ENCODE data around the gene LTBP4.
"Not testable (repeated sequence)": the region's sequence is repeated elsewhere in the genome, so short reads cannot be mapped to it uniquely, and the experiment has no call there.

Gene LTBP4, protein sequence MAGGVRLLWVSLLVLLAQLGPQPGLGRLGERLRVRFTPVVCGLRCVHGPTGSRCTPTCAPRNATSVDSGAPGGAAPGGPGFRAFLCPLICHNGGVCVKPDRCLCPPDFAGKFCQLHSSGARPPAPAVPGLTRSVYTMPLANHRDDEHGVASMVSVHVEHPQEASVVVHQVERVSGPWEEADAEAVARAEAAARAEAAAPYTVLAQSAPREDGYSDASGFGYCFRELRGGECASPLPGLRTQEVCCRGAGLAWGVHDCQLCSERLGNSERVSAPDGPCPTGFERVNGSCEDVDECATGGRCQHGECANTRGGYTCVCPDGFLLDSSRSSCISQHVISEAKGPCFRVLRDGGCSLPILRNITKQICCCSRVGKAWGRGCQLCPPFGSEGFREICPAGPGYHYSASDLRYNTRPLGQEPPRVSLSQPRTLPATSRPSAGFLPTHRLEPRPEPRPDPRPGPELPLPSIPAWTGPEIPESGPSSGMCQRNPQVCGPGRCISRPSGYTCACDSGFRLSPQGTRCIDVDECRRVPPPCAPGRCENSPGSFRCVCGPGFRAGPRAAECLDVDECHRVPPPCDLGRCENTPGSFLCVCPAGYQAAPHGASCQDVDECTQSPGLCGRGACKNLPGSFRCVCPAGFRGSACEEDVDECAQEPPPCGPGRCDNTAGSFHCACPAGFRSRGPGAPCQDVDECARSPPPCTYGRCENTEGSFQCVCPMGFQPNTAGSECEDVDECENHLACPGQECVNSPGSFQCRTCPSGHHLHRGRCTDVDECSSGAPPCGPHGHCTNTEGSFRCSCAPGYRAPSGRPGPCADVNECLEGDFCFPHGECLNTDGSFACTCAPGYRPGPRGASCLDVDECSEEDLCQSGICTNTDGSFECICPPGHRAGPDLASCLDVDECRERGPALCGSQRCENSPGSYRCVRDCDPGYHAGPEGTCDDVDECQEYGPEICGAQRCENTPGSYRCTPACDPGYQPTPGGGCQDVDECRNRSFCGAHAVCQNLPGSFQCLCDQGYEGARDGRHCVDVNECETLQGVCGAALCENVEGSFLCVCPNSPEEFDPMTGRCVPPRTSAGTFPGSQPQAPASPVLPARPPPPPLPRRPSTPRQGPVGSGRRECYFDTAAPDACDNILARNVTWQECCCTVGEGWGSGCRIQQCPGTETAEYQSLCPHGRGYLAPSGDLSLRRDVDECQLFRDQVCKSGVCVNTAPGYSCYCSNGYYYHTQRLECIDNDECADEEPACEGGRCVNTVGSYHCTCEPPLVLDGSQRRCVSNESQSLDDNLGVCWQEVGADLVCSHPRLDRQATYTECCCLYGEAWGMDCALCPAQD (N-terminal part only)

DNA sequence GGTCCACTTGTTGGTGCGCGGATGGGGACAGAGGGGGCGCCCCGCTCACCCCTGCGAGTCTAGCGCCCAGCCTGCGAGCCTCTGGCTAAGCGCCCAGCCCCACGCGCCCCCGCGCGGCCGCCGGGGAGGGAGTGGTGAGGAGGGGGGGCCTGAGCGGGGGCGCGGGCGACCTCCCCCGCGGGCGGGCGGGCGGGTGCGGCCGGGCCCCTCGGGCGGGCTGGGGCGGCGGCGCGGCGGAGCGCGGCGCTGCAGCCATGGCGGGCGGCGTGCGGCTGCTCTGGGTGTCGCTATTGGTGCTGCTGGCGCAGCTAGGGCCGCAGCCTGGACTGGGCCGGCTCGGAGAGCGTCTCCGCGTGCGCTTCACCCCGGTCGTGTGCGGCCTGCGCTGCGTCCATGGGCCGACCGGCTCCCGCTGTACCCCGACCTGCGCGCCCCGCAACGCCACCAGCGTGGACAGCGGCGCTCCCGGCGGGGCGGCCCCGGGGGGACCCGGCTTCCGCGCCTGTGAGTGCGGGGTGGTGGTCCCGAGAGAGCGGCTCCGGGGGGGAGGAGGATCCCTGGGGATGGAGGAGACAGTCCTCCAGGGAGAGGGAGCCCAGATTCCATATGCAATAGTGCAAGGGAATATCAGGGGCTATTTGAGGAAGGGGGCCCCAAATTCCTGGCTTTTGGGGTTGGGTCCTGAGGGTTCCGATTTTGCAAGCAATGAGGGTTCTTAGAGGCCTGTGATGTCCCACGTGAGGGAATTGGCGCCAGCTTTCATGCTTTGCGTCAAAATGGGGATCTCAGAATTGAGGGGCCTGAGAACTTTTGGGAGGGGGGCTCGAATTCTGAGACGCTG lies at the start of gene LTBP4:
LTBP4 (plus strand) TSS at position 236 of the 841 bp plus-strand sequence; CDS start at position 255, 19 bp downstream.
- no peak for DNase-seq (ENCODE audit: low read depth in 3 of 3)

DNA sequence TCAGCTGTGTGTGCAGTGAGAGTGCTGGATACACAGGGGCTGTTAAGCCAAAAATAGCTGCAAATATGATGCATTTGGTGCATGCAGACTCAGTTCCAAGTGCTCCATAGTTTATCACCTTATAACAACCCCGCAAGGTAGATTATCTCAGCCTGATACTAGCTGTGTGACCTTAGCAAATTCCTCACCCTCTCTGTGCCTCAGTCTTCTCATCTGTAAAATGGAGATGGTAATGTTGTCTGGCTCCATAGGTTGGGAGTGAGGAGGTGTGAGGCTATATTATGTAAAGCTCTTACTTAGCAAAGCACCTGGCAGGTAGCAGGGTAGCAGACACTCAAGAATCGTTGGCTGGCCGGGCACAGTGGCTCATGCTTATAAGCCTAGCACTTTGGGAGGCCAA lies 48.3 kb upstream of the LTBP4 start:
- DNase-seq (ENCODE audit: low read depth in 3 of 3), result no peak

DNA sequence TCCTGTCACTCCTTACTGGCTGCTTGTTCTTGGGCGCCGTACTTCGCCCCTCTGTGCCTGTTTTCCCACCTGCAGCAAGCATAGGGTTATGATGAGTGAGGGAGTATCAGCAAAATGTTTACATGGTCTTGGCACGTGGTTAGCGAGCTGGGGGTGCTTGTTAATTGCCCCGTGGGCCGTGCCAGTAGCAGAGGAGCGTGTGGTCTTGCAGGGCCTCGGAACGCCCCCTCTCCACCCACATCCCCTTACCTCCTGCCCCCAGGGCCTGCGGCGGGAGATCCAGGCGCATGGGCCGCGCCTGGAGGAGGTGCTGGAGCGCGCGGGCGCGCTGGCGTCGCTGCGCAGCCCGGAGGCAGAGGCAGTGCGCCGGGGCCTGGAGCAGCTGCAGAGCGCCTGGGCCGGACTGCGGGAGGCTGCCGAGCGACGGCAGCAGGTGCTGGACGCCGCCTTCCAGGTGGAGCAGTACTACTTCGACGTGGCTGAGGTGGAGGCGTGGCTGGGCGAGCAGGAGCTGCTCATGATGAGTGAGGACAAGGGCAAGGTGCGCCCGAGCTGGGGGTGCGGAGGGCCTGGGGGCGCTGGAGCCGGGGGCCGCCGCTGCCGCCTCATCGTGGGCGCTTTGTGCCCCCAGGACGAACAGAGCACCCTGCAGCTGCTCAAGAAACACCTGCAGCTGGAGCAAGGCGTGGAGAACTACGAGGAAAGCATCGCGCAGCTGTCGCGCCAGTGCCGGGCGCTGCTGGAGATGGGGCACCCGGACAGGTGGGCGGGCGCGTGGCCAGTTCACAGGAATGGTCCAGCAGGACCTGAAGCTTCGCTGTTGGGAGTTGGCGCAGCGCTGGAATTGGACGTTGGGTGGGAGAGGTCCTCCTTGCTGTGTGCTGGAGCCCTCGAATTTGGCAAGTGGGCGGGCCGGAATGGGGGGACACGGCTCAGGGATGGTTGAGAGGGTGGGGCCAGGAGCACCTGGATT lies 47.0 kb upstream of the LTBP4 start:
- no peak for DNase-seq (ENCODE audit: low read depth in 3 of 3)

DNA sequence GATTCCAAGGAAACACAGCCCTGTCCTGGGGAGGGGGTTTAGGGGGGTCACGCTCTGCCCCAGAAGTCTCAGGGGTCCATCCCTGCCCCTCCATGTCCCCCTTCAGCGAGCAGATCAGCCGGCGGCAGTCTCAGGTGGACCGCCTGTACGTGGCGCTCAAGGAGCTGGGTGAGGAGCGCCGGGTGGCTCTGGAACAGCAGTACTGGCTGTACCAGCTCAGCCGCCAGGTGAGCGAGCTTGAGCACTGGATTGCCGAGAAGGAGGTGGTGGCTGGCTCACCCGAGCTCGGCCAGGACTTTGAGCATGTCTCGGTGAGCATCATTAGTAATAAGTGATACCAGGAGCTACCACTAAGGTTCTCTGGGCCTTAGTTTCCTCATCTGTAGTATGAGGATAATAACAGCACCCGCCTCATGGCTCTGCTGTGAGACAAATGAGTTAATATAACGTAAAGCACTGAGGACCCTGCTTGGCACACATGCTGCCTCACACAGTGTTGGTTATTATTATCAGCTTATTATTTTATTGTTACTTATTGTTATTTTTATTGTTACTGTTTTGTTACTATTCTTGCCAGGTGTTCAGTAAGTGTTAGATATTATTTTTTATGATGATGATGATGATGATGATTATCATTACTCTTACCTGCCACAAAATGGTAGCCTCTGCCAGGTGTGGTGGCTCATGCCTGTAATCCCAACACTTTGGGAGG lies 45.0 kb upstream of the LTBP4 start:
- no peak for DNase-seq (ENCODE audit: low read depth in 3 of 3)

DNA sequence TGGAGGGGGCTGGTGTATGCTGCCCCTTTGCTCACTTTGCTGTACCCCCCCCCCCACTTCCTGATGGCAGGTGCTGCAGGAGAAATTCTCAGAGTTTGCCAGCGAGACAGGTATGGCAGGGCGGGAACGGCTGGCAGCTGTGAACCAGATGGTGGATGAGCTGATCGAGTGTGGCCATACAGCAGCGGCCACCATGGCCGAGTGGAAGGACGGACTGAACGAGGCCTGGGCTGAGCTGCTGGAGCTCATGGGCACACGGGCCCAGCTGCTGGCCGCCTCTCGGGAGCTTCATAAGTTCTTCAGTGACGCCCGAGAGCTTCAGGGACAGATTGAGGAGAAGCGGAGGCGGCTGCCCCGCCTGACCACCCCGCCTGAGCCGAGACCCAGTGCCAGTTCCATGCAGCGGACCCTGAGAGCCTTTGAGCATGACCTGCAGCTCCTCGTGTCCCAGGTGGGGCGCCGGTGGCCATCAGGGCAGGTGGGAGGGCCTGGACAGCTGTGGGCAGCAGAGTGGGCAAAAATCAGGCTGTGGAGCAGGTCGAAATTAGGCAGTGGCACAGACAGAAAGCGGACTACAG lies 44.1 kb upstream of the LTBP4 start:
- DNase-seq (ENCODE audit: low read depth in 3 of 3), result no peak

DNA sequence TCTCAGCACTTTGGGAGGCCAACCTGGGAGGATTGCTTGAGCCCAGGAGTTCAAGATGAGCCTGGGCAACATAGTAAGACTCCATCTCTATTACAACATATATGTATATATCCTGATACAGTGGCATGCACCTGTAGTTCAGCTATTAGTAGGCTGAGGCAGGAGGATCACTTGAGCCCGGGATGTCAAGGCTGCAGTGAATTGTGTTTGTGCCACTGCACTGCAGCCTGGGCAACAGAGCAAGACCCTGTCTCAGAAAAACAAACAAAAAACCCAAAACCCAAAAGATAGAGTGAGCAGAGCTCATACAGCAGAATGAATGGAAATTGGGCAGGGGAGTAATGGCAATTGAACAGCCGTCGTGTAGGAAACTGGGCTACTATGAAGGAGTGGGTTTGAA lies 41.8 kb upstream of the LTBP4 start:
- no peak for DNase-seq (ENCODE audit: low read depth in 3 of 3)

DNA sequence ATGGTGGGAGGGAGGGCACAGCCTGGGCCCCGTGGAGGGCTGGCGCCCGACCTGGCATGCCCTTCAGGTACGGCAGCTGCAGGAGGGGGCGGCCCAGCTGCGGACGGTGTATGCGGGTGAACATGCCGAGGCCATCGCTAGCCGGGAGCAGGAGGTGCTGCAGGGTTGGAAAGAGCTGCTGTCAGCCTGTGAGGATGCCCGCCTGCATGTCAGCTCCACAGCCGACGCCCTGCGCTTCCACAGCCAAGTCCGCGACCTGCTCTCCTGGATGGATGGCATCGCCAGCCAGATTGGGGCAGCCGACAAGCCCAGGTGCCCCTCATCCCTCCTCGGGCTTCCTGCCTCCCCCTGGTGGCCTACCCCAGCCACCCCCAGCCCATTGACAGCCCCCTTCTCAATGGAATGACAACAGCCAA lies 41.1 kb upstream of the LTBP4 start:
- DNase-seq (ENCODE audit: low read depth in 3 of 3), result no peak

DNA sequence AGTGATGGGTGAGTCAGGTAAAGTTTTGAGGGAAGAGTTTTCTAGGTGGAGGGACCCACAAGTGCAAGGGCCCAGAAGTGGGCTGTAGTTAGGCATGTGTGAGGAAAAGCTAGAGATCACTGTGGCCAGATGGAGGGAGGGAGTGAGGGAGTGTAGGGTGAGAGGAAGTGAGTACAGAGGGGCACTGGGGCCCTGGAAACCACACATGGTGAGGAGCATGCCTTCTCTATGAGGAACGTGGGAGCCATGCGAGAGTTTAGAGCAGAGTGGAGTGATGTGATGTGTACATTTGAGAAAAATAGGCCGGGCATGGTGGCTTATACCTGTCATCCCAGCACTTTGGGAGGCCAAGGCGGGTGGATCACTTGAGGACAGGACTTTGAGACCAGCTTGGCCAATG lies 39.2 kb upstream of the LTBP4 start:
- no peak for DNase-seq (ENCODE audit: low read depth in 3 of 3)

DNA sequence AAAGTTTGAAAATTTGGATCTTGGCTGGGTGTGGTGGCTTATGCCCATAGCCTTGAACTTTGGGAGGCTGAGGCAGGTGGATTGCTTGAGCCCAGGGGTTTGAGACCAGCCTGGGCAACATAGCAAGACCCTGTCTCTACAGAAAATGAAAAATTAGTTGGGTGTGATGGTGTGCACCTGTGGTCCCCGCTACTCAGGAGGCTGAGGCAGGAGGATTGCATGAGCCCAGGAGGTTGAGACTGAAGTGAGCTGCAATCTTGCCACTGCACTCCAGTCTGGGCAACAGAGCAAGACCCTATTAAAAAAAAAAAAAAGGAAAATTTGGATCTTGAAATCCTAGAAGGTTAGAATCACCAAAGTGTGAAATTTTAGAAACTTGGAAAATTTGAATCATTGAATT lies 36.6 kb upstream of the LTBP4 start:
- not testable (repeated sequence) for DNase-seq (ENCODE audit: low read depth in 3 of 3)

DNA sequence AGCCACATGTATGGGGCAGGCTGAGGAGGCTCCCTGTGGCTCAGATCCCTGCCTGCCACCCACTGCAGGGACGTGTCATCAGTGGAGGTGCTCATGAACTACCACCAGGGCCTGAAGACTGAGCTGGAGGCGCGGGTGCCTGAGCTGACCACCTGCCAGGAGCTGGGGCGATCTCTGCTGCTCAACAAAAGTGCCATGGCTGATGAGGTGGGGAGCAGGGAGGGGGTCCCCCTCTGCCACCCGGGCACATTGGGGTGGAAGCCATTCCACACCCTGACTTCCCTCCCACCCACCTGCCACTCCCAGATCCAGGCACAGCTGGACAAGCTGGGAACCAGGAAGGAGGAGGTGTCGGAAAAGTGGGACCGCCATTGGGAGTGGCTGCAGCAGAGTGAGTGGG lies 35.8 kb upstream of the LTBP4 start:
- no peak for DNase-seq (ENCODE audit: low read depth in 3 of 3)

DNA sequence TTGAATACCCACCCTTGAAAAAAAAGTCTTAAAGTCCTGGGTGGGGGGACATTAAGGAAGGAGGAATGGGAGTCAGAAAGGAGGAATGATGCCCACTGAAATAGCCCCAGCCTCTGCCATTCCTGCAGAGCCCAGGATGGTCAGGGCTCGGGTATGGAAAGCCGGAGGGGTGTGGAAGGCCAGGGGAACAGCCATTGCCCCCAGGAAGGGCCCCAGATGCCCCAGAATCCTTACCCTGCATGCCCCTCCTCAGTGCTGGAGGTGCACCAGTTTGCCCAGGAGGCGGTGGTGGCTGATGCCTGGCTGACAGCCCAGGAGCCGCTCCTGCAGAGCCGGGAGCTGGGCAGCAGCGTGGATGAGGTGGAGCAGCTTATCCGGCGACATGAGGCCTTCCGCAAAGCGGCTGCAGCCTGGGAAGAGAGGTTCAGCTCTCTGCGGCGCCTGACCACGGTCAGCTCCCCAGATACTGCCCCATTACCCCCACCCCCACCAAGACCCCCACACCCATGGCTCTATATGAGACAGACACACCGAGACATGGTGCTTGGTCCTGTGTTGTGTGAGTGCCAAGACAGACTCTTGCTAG lies 35.2 kb upstream of the LTBP4 start:
- DNase-seq (ENCODE audit: low read depth in 3 of 3), result no peak

DNA sequence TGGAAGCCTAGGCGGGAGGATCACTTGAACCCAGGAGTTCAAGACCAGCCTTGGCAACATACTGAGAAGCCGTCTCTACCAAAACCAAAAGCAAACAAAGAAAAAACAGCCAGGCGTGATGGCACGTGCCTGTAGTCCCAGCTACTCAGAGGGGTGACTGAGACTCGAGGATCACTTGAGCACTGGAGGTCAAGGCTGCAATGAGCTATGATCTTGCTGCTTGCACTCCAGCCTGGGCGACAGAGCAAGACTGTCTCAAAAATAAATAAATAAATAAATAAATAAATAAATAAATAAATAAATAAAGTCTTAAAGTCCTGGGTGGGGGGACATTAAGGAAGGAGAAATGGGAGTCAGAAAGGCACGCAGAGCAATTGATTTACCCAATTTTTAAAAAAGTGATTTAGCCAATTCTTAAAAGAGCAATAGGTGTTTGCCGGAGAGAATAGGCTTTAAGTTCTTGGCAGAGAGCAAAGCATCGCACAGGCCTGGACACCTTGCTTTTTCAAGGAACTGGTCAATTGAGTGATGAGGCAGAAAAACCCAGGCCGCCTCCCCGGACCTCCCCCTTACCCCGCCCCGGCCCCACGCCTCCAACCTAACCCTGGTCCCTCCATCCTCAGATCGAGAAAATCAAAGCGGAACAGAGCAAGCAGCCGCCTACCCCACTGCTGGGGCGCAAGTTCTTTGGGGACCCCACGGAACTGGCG lies 34.0 kb upstream of the LTBP4 start:
- no peak for DNase-seq (ENCODE audit: low read depth in 3 of 3)

DNA sequence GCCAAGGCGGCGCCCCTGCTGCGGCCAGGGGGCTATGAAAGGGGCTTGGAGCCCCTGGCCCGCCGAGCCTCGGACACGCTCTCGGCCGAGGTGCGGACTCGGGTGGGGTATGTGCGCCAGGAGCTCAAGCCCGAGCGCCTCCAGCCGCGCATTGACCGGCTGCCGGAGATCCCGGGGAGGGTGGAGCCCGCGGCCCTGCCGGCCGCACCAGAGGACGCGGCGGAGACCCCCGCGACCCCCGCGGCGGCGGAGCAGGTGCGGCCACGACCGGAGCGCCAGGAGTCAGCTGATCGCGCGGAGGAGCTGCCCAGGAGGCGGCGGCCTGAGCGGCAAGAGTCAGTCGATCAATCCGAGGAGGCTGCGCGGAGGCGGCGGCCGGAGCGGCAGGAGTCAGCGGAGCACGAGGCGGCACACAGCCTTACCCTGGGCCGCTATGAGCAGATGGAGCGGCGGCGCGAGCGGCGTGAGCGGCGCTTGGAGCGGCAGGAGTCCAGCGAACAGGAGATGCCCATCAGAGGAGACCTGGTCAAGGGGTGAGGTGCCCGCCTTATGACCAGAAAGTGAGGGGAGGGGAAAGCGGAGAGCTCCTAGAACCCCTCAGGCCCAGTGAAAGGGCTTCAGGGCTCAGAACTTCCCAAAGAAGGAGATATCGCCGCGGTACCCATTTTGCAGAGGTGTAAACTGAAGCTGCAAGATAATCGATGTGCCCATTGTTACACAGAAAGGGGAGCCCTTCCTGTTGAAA lies 33.2 kb upstream of the LTBP4 start:
- no peak for DNase-seq (ENCODE audit: low read depth in 3 of 3)

DNA sequence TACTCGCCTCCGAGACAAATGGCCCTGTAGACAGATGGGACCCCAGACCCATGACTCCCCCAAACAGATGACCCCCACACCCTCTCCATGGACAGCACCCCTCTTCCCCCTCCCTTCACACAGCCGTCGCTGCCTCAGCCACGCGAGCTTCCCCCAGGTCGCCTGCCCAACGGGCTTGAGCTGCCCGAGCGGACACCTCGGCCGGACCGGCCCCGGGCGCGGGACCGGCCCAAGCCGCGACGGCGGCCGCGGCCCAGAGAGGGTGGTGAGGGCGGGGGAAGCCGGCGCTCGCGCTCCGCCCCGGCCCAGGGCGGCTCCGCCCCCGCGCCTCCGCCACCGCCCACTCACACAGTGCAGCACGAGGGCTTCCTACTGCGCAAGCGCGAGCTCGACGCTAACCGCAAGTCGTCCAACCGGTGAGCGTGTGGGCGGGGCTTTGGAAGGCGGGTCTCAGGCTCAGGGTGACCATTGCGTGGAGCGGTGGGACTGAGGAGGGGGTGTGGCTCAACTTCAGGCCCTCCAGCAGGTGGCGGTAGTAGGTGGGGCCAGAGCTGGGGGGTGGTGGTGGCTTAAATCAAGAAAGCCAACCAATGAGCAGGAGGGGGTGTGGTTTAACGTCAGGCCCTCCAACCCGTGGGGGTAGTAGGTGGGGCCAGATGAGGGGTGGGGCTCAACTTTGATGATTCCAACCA lies 30.7 kb upstream of the LTBP4 start:
- DNase-seq (ENCODE audit: low read depth in 3 of 3), result peak; percentile 89 to 96 (median 96)

DNA sequence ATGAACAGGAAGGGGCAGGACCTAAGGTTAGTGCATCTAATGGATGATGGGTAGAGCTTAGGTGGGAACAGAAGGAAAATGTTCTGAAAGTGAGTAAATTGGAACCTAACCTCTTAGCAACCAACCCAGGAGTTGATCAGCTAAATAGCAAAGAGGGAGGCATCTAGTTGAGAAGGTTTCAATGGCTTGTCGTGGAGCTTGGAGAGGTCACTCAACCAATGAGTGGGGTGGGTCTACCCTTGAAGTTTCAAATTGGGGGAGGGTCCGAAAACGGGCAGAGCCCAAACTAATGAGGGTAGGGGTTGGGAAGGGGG lies 30.2 kb upstream of the LTBP4 start:
- DNase-seq (ENCODE audit: low read depth in 3 of 3), result no peak

DNA sequence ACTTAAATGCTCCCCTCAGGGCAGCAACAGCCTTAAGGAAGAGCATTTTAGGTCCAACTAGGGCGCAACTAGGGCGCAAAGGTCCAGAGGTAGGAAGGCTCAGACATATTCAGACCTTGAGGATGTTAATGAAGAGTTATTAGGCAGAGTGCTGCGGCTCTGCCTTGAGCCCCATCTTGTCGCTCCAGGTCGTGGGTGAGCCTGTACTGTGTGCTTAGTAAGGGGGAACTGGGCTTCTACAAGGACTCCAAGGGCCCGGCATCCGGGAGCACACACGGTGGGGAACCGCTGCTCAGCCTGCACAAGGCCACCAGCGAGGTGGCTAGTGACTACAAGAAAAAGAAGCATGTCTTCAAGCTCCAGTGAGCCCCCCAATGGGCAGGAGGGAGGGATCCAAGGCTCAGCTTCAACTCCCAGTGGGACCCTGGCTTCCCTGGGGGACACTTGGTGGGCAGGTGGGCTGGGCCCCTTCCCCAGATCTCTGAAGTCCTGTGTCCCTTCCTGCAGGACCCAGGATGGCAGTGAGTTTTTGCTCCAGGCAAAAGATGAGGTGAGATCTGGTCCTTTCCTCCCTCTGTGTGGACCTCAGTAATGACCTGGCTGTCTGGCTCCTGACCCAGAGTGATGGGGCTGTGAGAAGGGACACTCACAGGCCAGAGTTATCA lies 29.2 kb upstream of the LTBP4 start:
- DNase-seq (ENCODE audit: low read depth in 3 of 3), result no peak
